Prostate gland (tissue), 2 donors: ENCODE data around the gene PHTF2. TPM values are rescaled to one million over a fixed set of nuclear protein-coding genes. Genes with fewer than 3 reads are reported as not detected.

Experiments used
- DNase-seq: peaks from one replicate; pipeline ENCODE4 v3.0.0-alpha.2; 2019; ENCODE audit warnings: low spot score
- H3K27ac ChIP-seq, 2 donors: fragments of 200-600 bp; sonication (generic); 2 replicates each; pipeline ENCODE4 v1.5.1; 2017 to 2019
- H3K27me3 ChIP-seq: fragments of 200-600 bp; sonication (generic); replicated peaks from 2 replicates; pipeline ENCODE4 v1.5.1; 2019; ENCODE audit not compliant: insufficient read depth
- H3K36me3 ChIP-seq, 2 donors: fragments of 200-600 bp; sonication (generic); 1 replicate in 1 of 2; 2 replicates in 1 of 2; pipeline versions ENCODE4 v1.5.1 to v1.8.1; 2017 to 2019
- H3K4me1 ChIP-seq: fragments of 200-600 bp; sonication (generic); replicated peaks from 2 replicates; pipeline ENCODE4 v1.5.1; 2019
- H3K4me3 ChIP-seq, 2 donors: fragments of 200-600 bp; sonication (generic); 2 replicates each; pipeline ENCODE4 v1.5.1; 2017 to 2019
- H3K9me3 ChIP-seq: fragments of 200-600 bp; sonication (generic); 2 replicates; pipeline ENCODE4 v1.5.1; 2017
- CTCF ChIP-seq, 4 experiments: fragments of 200-600 bp in 2 of 4; fragments of 450-650 bp in 2 of 4; sonication (generic) in 2 of 4; IDR thresholded peaks; 1 replicate in 3 of 4; 2 replicates in 1 of 4; pipeline ENCODE4 v1.5.1; 2016 to 2019; ENCODE audit warnings: antibody characterized with exemption in 4 of 4, mild to moderate bottlenecking in 2 of 4, moderate library complexity in 2 of 4
- POLR2A ChIP-seq: fragments of 450-650 bp; IDR thresholded peaks from one replicate; pipeline ENCODE4 v1.6.1; 2016; ENCODE audit warnings: antibody characterized with exemption, mild to moderate bottlenecking
- POLR2AphosphoS5 ChIP-seq: sonication (generic); formaldehyde crosslinking; IDR thresholded peaks from one replicate; pipeline ENCODE4 v1.6.1; 2017; ENCODE audit warnings: antibody characterized with exemption
- WGBS: methylation state at CpG from one replicate; pipeline ENCODE4 v1.1.5; 2018; 5-methylcytosine and 5-hydroxymethylcytosine counted together
- intact Hi-C: fragments of 100-400 bp; cut with DNase I; formaldehyde crosslinking; loops from one replicate; pipeline ENCODE4 v1.14.2; 2022
- total RNA-seq, 2 donors: library from RNA; depleted of rRNA; stranded (reverse); fragments of >200 nt; gene quantifications; one replicate each; pipeline ENCODE4 v1.1.0, GENCODE V29; 2016

Gene PHTF2
- total RNA-seq, 2 donors from 2014 or later: 7.7 to 17.3 TPM

DNA sequence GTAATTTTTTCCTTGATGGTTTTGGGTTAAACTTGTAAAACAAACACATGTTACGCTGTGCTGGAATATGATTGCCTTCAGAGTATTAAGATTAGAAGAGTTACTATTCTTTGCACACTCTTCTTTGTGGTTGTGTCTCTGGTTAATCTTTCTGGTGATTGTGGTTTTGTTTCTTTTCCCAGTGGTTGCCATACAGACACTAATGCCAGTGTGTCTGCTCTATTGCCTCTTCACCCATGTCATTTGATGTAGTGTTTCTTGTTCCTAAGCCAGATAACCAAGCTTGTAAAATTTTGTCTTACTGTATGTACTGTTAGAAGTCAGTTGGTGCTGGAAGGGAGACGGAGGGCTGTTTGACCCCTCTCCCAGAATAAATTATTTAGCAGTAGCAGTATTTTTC lies 124.8 kb downstream of the PHTF2 start:
- Histone ChIP-seq H3K27ac (no peak overlapping the region), H3K27me3 (no peaks in the 10 kb centered on the region), H3K4me3 (no peak overlapping the region), H3K36me3 (no peaks in the 10 kb centered on the region), H3K4me1 (no peaks in the 10 kb centered on the region), H3K9me3 (no peaks in the 10 kb centered on the region)
- no peak for DNase-seq
- TF ChIP-seq CTCF (IDR thresholded peaks at IDR 0.05) (no peak), POLR2AphosphoS5 (no peak), POLR2A (no peak)
- intact Hi-C loops: no loop called here
- WGBS: 50% methylated on average over 2 of the region's 2 CpGs

DNA sequence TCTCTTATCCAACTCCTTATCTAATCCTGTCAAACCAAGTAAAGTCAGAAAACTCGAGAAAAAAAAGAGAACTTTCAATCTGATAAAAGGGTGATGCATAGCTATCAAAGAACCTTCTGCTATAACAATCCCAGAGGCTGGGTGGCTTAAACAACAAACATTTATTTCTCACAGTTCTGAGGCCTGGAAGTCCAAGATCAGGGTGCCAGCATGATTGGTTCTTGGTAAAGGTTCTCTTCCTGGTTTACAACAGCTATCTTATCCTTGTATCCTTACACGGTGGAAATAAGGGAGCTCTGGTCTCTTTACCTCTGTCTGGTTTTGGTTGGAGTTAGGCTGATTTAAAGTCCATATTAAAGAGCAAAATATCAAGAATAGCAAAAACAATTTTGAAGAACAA lies 131.9 kb downstream of the PHTF2 start:
- no peaks in the 10 kb centered on the region for H3K4me1 ChIP-seq
- H3K27ac ChIP-seq: no peak overlapping the region
- 66% methylated on average over 2 of the region's 2 CpGs for WGBS
- intact Hi-C loops: loop anchor here (10.0 kb wide), 1 partner anchor 276 kb away; no protein-coding TSS in a partner anchor
- H3K4me3 ChIP-seq: no peak overlapping the region
- H3K9me3 ChIP-seq: no peaks in the 10 kb centered on the region
- H3K27me3 ChIP-seq: no peaks in the 10 kb centered on the region
- TF ChIP-seq POLR2AphosphoS5 (no peak), CTCF (IDR thresholded peaks at IDR 0.05) (no peak), POLR2A (no peak)
- DNase-seq: no peak
- no peaks in the 10 kb centered on the region for H3K36me3 ChIP-seq

DNA sequence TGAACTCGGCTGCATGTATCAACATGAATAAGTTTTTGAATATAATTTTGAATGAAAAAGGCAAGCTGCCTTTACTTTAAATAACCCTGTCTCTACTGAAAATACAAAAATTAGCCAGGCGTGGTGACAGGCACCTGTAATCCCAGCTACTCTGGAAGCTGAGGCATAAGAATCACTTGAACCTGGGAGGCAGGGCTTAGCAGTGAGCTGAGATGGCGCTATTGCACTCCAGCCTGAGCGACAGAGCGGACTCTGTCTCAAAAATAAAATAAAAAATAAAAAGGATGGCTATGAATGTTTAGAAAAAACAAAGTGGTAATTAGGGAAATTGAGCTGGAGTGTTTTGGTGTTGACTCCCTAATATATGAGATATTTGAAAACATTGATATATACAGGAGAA lies 133.3 kb downstream of the PHTF2 start:
- no peak for DNase-seq
- no peak overlapping the region for H3K27ac ChIP-seq
- H3K4me1 ChIP-seq: no peaks in the 10 kb centered on the region
- no peaks in the 10 kb centered on the region for H3K27me3 ChIP-seq
- H3K9me3 ChIP-seq: no peaks in the 10 kb centered on the region
- H3K4me3 ChIP-seq: no peak overlapping the region
- intact Hi-C loops: loop anchor here (10.0 kb wide), 1 partner anchor 277 kb away; no protein-coding TSS in a partner anchor
- WGBS: 78% methylated on average over 5 of the region's 5 CpGs
- no peaks in the 10 kb centered on the region for H3K36me3 ChIP-seq
- no peak for TF ChIP-seq CTCF (IDR thresholded peaks at IDR 0.05)
- no peak for TF ChIP-seq POLR2A
- TF ChIP-seq POLR2AphosphoS5: no peak

DNA sequence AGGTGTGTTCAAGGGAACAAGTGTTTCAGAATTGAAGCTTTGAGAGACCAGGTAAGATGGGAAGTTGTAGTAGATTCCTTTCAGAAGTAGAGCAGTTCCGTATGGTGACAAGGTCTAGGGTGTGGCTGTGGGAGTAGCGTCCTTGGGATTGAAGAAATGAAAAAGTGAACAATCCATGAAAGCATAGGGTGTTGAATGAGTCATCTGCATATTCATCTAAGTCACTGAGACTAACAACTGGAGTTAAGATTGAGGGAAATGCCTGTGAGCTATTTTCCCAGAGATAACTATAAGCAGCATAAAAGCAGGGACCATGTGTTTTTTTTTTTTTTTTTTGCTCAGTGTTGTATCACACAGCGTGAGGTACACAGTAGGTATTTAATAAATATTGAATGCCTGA lies 134.8 kb downstream of the PHTF2 start:
- TF ChIP-seq CTCF (IDR thresholded peaks at IDR 0.05) (no peak), POLR2A (no peak), POLR2AphosphoS5 (no peak)
- Histone ChIP-seq H3K27me3 (no peaks in the 10 kb centered on the region), H3K9me3 (no peaks in the 10 kb centered on the region), H3K4me1 (no peaks in the 10 kb centered on the region), H3K27ac (no peak overlapping the region), H3K36me3 (no peaks in the 10 kb centered on the region), H3K4me3 (no peak overlapping the region)
- intact Hi-C loops: loop anchor here (10.0 kb wide), 1 partner anchor 279 kb away; no protein-coding TSS in a partner anchor
- no peak for DNase-seq
- 90% methylated on average over 3 of the region's 3 CpGs for WGBS

DNA sequence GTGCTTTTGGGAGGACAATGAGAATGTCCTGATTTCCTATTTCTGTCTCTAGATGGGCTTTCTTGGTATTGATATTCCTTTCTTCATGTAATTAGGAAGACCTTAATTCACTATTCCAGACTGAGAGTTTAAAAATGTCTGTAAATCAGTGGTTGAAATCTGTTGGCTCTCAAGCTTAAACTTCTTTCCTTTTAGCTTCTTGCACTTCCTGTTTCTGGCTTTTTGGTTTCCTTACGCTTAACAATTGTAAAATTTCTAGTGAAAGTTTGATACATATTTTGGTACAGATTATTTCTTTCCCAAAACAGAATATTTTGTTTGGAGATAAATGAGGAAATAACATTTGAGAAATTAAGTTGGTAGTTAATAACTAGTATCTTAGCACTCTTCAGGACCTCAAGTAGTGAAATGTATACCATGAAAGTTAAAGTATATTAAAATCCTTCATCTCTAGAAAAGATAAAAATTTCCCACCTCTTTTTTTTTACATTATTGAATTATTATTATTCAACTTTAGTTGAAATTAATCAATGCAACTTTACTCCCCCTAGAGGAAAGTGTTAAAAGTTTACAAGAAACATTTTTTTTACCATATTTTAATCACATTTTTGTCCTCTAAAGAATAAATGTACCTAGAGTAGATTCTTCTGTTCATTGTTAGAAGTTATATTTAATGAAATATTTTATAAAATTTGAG lies 137.2 kb downstream of the PHTF2 start:
- DNase-seq: no peak
- Histone ChIP-seq H3K4me3 (no peak overlapping the region), H3K9me3 (no peaks in the 10 kb centered on the region), H3K36me3 (no peaks in the 10 kb centered on the region), H3K27ac (no peak overlapping the region), H3K27me3 (no peaks in the 10 kb centered on the region), H3K4me1 (no peaks in the 10 kb centered on the region)
- 83% methylated on average over 1 of the region's 1 CpG for WGBS
- peak in 2 of 4 experiments; percentile 18 to 28 for TF ChIP-seq CTCF (IDR thresholded peaks at IDR 0.05)
- no peak for TF ChIP-seq POLR2A
- TF ChIP-seq POLR2AphosphoS5: no peak
- intact Hi-C loops: loop anchor here (10.0 kb wide), 1 partner anchor 281 kb away; no protein-coding TSS in a partner anchor
